NCI-H345 treated with DMSO at 0.1 percent for 48 hours (cell line): ENCODE data around the gene RER1.

Experiments used
- DNase-seq: peaks from one replicate; lab custom pipeline; 2025; ENCODE audit not compliant: unreplicated experiment; lab: John Stamatoyannopoulos, UW

The RER1 gene

DNA sequence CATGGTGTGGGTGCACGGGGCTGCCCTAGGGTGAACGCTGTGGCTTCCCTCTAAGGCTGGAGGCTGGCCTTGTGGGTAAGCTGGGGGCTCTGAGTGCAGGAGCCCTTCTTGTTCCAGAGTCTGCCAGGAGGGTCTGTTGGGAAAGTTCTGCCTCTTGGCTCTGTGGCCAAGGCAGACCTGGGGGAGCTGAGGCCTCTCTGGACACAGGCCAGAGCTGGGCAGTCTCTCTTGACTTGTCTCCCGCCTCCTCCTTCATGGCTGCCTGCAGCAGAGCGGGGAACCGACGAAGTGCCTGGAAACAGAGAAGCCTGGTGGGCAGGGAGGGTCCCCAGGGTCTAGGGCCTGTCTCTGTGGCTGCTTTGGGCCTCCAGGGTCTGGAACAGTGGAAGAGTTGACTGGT is 51.0 kb downstream of the RER1 start:
- DNase-seq: no peak

GRCh38 chr1:2443277-2444137 is 51.9 kb downstream of the RER1 start:
- DNase-seq: no peak

- DNase-seq: no peak
Observed at GRCh38 chr1:2444138-2444591, 52.5 kb downstream of the RER1 start.

DNA sequence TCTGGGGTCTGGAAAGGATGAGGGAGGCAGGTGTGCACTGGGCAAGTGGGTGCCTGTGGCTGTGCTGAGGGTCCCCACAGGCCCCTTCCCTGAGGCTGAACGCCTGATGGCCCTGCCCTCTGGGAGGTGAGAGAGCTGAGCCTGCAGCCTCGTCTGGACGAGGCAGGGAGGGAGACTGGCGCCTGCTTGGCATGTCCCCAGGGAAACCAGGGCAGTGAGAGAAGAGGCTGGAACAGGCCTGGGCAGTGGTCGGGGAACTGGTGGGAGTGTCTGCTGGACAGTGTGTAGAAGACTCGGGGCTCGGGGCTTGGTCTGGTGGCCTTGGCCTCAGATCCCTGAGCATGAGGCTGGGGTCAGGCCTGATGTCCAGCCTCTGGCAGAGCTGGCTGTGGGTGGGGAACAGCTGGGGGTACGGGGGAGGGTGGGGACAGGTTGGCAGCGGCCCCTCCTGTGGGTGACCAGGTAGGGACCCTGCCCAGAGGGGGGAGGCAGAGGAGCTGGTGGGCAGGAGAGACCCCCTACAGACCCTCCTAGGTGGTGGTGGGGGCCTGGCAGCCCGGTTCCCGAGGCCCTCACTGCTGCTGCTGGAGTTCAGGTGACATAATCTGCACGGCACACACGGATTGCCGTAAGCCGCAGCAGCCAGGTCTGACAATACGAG is 53.7 kb downstream of the RER1 start:
- no peak for DNase-seq

DNA sequence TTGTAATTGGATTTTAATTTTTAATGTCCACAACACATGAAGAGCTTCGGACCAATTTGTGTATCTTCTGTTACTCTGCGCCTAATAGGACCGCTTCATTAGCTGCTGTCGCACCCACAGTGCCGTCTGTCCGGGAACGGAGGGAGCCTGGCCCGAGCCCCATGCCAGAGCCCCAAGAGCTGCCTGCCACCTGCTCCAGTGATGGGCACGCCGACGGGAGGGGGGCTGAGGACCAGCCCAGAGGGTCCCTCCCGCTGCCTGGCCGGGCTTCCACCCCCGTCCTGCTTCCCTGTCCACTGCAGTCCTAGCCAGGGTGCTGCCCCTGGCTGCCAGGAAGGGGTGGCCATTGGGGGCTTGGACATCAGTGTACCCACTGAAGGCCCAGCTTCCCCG is 54.2 kb downstream of the RER1 start:
- DNase-seq: no peak

DNA sequence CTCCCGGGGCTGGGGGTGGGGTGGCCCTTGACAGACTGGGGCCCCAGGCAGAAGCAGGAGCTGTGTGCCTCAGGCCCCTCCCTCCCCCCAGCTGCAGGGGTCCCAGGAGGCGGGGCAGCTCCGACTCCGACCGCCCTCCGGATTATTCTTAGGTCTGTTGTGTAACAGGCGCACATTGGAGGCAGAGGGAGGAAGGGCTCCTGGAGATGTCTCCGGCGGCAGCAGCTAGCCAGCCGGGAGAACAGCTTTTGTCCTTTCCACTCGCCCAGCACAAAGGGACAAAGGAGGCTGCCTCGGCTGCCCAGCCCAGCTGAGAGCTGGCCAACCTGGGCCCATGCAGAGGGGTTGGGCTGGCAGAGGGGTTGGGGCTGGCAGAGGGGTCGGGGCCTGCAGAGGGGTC is 54.8 kb downstream of the RER1 start:
- no peak for DNase-seq

- DNase-seq: no peak
Observed at GRCh38 chr1:2446861-2447260, 55.2 kb downstream of the RER1 start.

DNA sequence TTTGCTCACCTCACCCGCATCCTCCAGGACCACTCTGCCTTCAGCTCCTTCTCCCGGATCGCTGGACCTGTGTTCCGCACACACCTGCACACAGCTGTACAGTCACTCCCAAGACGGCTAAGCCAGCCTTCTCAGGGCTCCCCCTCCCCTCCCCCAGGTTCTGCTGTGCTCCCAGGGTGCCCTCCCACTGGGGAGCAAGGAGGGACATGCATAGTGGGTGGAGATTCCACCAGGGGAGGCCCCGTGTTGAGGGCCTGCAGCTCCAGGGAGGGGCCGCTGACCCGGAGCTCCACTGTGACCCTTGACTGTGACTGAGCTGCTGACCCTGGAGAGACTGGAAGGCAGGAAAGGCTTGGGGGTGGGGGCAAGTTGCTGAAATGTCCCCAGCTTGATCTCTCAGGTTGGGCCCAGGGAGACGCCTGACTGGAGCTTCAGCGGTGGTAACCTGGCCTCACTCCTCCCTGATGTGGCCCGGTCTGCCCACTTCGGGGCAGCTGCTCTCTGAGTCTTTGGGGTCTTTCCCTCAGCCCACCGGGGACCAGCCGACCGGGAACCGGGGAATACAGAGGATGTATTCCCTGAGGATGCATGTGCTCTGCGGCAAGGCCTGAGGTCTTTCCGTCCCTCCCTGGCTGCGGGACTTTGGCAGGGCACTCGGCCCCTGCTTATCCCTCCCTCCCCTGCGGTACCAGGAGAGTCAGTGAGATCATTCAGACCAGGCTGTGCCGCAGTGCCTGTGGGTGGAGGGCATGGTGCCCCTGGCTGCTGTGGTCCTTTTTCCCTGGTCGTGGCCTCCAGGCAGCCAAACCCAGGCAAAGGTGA is 55.8 kb downstream of the RER1 start:
- no peak for DNase-seq

DNA sequence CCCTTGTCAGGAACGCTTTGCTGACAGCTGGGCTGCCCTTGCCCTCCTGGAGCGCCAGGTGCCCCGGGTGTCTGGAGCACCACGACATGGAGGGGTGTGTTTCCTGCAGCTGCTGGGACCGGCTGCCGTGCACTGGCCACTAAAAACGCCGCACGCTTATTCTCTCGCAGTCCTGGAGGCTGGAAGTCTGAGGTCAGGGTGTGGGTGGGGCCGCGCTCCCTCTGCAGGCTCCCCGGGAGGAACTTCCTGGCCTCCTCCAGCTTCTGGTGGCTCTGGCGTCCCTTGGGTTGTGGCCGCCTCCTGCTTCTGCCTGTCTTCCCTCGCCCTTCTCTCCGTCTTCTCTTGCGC is 56.4 kb downstream of the RER1 start:
- no peak for DNase-seq

DNA sequence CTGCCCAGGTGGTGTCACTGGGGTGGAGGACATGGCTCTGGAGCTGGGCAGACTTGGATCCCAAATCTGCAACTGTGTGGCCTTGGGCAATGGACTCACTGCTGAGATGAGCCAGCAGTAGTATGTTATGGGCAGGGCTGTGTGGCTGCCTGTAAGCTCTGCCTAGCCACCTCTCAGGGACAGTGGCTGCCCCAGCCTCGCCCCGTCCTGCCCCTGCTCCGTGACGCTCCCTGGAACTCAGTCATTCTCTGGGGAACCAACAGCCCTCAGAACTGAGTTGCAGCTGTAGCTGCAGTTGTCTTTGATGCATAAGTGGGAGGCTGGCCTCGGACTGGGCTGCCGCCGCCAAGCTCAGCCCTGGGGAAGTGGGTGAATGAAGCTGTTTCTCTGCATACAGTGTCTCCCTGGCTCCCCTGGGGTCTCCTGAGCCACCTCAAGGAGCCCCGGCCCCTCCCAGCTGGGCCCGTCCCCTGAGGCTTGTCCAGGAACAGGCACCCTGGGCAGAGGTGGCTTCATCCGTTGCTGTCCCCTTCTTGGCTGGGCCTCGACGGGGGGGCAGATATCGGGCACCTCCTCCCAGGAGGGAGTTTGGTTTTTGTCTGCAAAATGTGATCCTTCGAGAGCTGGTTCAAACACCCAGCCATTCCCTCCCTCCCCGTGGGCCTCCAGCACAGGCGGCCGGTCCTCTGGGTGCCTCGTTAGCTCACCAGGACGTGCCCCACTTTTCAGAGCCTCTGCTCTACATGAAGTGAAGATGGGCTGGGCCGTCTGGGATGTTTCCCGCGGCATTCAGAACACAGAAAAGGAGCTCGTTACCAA is 58.2 kb downstream of the RER1 start:
- DNase-seq: no peak

- no peak for DNase-seq
Observed at GRCh38 chr1:2451741-2452140, 60.1 kb downstream of the RER1 start.

DNA sequence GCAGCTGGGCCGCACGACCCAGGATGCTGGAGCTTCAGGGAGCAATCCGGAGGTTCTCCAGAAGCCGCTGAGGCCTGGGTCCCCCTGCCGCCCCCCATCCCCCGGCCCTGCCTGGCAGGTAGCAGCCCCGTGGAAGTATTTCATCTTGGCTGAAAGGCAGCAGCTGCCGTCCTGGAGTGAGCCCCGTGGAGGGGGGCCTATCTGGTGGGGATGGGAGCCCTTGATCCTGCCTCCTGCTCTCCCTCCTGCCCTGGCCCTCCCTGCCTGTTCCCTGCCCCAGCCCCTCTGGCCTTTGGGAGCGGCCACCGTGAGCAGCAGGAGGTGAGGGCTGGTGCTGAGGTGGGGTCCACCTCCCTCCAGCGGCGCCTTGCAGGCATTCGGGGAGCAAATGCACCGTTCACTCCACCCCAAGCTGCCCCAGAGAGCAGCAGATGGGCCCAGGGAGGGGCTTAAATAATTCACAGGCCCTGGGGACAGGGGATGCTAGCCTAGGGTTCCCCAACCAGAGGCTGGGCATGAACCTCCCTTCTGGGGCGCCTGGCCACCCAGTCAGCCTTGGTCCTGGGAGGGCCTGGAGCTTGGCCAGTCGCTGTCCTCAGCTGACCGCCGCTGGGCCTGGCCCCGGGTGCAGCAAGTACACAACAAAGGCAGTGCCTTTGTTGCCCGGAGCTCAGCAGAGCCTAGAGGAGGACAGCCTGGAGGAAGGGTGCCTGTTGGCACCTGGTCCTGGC is 60.7 kb downstream of the RER1 start:
- no peak for DNase-seq

- no peak for DNase-seq
Observed at GRCh38 chr1:2452932-2453315, 61.3 kb downstream of the RER1 start.

- no peak for DNase-seq
Observed at GRCh38 chr1:2454227-2454626, 62.6 kb downstream of the RER1 start.
